Psoas muscle (tissue), 7 donors: ENCODE data around the gene TIFAB. TPM values are rescaled to one million over a fixed set of nuclear protein-coding genes. Genes with fewer than 3 reads are reported as not detected.

Experiments used
- polyA plus RNA-seq, 3 donors: library from polyadenylated mRNA; stranded (reverse); fragments of 200-250 nt; gene quantifications; one replicate each; pipeline ENCODE4 v1.2.3, GENCODE V29; 2013
- total RNA-seq, 4 donors: library from RNA; stranded (reverse); fragmentation: NEBNext Ultra II Directional in 2 of 4; extraction: Animal tissue kit (Norgen Biotek cat#: 25700) in 2 of 4; gene quantifications; one replicate each; pipeline versions ENCODE4 v1.2.1 to v1.2.4, GENCODE V29; 2021 to 2023
- donor health status: healthy with polysubstance abuse.
- donor health status: DM: no; HTN: no; CAD: no; lungs with moderate emphysema.
- donor health status: Bipolar disorder and iron deficiency.
- donor health status: healthy.
- donor health status: DM: no; HTN: no; CAD: no.
- donor health status: DM: no; HTN: no; CAD: no.
- donor health status: DM: yes; HTN: yes; CAD: no.

The TIFAB gene
- total and polyA plus RNA-seq, 7 donors: under 0.01 TPM; not detected in 6

Other genes starting within 250 kb of the TIFAB start
- gene MACROH2A1, start 53.1 kb downstream of the TIFAB start, total RNA-seq: 100 to 1,000 TPM in 1 of 4 donors, 10 to 100 TPM in 3; 57.8 to 108 (median 81.5) TPM
- gene MACROH2A1, start 53.1 kb downstream of the TIFAB start, polyA plus RNA-seq: 100 to 1,000 TPM in 2 of 3 donors, 10 to 100 TPM in 1; 73.1 to 127 (median 125) TPM
- gene DCANP1, start 5.0 kb downstream of the TIFAB start, total RNA-seq: not detected
- under 1 TPM in 1 of 3 donors, not detected in 2; 0.01 TPM for gene DCANP1, start 5.0 kb downstream of the TIFAB start, polyA plus RNA-seq
- not detected for gene NEUROG1, start 83.6 kb upstream of the TIFAB start, total RNA-seq
- gene NEUROG1, start 83.6 kb upstream of the TIFAB start, polyA plus RNA-seq: not detected
- gene CXCL14, start 126.6 kb upstream of the TIFAB start, total RNA-seq: 10 to 100 TPM in 3 of 4 donors, 1 to 10 TPM in 1; 2.6 to 28.9 (median 22.6) TPM
- gene CXCL14, start 126.6 kb upstream of the TIFAB start, polyA plus RNA-seq: 10 to 100 TPM in 2 of 3 donors, 1 to 10 TPM in 1; 8.8 to 28.3 (median 21.0) TPM